ENCODE measurements around the gene BCL2L11.

DNA sequence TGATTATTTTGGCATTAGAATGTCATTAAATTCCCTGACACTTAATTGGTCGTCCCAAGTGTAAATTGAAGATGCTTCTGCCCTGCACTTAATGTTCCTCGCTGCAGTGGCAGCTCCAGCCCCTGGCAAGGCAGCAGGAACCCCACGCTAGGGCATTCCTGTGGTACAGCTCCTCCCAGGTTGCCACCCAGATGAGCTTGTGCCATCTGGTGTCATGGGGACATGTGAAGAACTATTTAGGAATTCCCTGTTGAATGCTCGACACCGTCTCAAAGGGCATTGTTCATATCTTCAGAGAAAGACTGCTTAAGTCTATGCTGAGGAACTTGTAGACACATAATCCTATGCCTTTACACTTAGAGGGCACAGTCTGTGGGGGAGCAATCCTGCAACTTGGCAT lies 38.9 kb downstream of the BCL2L11 start:
- TF ChIP-seq, protein P1, sequence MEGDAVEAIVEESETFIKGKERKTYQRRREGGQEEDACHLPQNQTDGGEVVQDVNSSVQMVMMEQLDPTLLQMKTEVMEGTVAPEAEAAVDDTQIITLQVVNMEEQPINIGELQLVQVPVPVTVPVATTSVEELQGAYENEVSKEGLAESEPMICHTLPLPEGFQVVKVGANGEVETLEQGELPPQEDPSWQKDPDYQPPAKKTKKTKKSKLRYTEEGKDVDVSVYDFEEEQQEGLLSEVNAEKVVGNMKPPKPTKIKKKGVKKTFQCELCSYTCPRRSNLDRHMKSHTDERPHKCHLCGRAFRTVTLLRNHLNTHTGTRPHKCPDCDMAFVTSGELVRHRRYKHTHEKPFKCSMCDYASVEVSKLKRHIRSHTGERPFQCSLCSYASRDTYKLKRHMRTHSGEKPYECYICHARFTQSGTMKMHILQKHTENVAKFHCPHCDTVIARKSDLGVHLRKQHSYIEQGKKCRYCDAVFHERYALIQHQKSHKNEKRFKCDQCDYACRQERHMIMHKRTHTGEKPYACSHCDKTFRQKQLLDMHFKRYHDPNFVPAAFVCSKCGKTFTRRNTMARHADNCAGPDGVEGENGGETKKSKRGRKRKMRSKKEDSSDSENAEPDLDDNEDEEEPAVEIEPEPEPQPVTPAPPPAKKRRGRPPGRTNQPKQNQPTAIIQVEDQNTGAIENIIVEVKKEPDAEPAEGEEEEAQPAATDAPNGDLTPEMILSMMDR (IDR thresholded peaks at IDR 0.05) = no peak
- TF ChIP-seq EP300 (IDR thresholded peaks at IDR 0.05) (no peak), POLR2A (IDR thresholded peaks at IDR 0.05) (no peak), POLR2AphosphoS5 (IDR thresholded peaks at IDR 0.05) (no peak)
